HG03196 (cell line): ENCODE results near the gene GRK2.
"Not testable (repeated sequence)": the region's sequence is repeated elsewhere in the genome, so short reads cannot be mapped to it uniquely, and the experiment has no call there.

Source experiments
- ATAC-seq: cut with Tn5 transposase; IDR thresholded peaks from one replicate; pipeline ENCODE4 v1.9.1; 2021; ENCODE audit not compliant: unreplicated experiment

GRK2 gene

DNA sequence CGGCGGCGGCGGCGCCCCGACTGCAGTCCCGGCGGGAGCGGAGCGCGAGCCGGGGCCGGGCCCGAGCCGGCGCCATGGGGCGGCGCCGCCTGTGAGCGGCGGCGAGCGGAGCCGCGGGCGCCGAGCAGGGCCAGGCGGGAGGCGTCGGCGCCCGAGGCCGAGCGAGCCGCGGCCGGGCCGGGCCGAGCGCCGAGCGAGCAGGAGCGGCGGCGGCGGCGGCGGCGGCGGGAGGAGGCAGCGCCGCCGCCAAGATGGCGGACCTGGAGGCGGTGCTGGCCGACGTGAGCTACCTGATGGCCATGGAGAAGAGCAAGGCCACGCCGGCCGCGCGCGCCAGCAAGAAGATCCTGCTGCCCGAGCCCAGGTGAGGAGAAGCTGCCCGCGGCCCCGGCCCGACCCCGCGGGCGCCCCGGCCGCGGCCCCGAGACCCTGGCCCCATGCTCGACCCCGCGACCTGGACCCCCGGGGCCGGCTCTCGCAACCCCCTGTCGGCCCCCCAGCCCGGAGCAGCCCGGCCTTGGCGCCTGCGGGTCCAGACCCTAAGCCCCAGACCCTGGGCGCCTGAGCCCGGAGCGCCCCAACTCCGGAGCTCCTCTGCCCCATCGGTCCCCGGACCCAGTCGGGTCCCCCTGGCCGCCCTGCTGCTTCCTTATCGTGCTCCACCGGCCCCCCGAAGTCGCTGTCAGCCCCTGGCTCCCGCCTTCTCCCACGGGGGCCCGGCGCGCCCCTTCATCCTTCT lies at the start of gene GRK2:
Gene GRK2, plus strand, starts transcription at position 25 of the 739 bp plus-strand sequence. Its CDS starts 227 bp downstream, at position 252.
- ATAC-seq: no peak

DNA sequence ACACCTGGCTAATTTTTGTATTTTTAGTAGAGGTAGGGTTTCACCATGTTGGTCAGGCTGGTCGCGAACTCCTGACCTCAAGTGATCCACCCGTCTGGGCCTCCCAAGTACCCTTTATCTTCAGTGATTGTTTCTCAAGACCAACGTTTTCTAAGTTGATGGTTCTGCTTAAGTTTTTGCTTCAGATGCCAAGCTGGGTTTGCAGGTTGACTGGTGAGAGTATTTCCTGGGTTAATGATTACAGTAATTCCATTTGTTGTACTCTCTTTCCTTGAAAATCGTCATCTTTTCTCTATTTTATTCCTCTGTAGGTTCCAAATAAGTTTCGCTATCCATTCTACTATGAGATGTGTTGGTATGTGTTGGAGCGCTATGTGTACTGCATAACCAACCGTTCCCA lies 38.5 kb upstream of the GRK2 start:
- ATAC-seq: no peak

- no peak for ATAC-seq
These were observed 35.9 kb upstream of the GRK2 start for GRCh38 chr11:67230406-67230805.

- no peak for ATAC-seq
These were observed 35.4 kb upstream of the GRK2 start for GRCh38 chr11:67230886-67231285.

DNA sequence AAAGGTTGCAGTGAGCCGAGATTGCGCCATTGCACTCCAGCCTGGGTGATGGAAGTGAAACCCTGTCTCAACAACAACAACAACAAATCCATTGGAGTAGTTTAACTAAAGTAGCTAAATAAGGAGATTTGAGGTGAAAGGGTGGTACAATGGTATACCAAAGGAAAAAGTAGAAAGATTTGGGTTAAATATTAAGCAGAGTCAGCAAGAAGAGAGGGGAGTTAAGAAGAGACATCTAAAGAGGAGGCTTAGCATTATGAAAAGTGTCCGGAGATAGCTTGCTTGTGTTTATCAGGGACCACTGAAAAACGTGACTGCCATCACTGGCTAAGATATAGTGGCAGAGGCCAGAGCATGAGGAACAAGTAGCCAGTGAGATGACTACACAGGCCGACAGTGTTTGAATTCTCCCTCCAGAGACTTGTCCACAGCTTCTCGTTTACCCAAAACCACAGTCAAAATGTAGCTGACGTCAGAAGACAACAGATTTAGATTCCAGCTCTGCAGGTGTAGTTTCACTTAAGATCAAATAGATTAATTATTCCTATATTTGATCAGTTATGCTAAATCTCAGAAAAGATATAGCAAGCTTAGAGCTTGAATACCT lies 32.6 kb upstream of the GRK2 start:
- ATAC-seq: no peak

- not testable (repeated sequence) for ATAC-seq
These were observed 31.7 kb upstream of the GRK2 start for GRCh38 chr11:67234571-67234970.

DNA sequence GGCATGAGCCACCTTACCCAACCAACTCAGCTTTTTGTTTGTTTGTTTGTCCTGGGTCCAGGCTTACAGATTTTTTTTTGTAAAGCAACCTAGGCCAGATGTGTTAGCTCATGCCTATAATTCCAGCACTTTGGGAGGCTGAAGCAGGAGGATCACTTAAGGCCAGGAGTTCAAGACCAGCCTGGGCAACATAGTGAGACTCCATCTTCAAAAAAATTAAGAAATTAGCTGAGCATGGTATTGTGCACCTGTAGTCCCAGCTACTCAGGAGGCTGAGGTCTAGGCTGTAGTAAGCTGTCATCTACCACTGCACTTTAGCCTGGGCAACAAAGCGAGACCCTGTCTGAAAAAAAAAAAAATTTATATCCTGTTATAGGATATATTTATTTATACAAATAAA lies 28.7 kb upstream of the GRK2 start:
- ATAC-seq: no peak

DNA sequence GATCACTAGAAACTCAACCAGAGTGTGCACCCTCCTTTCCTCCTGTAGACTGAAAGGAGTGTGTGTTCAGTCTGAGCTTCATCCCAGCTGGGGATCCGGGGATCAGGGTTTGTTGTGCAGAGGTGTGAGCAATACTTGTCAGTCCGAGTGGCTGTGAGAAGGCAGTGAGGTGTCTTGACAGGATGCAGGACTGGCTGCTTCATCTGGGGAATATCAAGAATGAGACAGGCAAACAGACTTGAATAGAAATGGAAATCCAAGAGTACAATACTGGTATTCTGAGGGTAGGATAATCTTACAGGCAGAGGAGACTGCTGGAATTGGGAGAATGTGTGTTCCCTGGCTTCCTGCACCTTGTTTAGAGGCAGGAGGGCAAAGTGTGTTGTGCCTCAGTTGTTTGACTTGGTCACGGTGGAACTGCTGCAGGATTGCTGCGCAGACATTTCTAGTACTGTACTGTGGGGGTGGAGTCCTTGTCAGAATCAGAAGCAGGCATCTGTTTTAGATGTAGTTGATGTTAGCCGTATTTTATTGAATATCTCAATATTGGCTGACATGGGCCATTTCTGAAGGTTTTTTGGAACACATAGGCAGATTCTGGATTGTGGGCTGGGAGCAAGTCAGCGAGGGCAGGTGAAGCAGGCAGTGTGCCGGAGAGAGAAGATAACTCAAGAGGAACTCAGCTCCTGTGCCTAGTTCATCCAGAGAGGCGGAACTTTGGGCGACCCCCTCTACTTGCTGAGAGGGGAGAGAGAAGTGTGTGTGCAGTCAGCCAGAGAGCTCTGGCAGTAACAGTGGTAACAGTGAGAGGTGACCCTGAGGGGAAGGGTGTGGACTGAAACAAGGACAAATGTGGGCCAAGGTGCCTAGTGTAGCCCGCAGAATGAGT lies 27.1 kb upstream of the GRK2 start:
- ATAC-seq: no peak

- peak; percentile 80 for ATAC-seq
These were observed 26.3 kb upstream of the GRK2 start for GRCh38 chr11:67239783-67240575.

- no peak for ATAC-seq
These were observed 25.5 kb upstream of the GRK2 start for GRCh38 chr11:67240576-67241389.

- no peak for ATAC-seq
These were observed 23.7 kb upstream of the GRK2 start for GRCh38 chr11:67242548-67242947.

GRCh38 chr11:67243051-67243450 lies 23.2 kb upstream of the GRK2 start:
- ATAC-seq: no peak

GRCh38 chr11:67245046-67245445 lies 21.2 kb upstream of the GRK2 start:
- ATAC-seq: no peak

DNA sequence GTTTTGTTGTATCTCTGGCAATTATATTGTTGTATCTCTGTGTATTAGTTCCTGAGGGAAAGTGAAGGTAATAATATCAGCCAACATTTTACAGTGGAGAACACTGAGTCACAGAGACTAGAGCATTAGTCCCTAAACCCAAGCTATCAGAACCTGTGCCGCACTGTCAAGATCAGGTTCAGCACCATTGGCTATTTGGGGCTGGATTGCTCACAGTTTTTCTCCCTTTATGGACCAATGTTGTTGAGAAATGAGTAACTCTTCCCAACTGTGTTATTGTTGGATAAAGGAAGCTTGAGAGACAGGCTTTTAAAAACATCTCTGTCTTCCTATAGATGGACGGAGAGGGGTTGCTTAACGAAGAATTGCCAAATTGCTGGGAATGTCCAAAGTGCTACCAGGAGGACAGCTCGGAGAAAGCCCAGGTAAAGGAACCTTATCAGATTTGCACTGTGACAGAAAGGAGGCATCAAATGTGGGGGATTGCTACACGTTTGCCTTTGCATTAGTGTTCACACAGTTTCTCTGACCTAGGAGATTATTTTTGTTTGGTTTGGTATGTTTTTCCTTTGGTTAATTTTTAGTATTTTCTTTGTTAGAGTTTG lies 18.2 kb upstream of the GRK2 start:
- no peak for ATAC-seq

GRCh38 chr11:67248653-67249052 lies 17.6 kb upstream of the GRK2 start:
- no peak for ATAC-seq

- ATAC-seq: no peak
These were observed 15.9 kb upstream of the GRK2 start for GRCh38 chr11:67250059-67251043.

- no peak for ATAC-seq
These were observed 14.4 kb upstream of the GRK2 start for GRCh38 chr11:67251841-67252240.

DNA sequence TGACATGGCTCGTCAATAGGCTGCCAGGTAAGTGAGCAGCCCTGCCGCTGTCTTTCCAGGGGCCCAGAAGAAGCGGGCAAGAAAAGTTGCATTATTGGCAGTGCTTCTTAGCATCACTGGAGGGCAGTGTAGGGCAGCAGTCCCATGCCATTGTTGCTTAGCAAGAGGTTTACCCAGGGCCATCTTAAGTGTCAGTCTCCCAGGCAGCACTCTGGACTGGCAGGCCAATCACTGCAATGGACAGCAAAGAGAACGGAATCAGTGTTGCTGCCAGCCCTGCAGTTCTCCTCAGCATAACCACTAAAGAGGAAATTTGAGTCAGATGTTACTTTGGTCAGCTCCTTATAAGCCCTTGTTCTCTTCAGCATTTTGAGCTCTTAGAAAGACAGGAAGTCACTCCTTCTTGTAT lies 13.4 kb upstream of the GRK2 start:
- ATAC-seq: no peak
